ENCODE measurements around the gene GLRX5. TPM values are rescaled to one million over a fixed set of nuclear protein-coding genes. Genes with fewer than 3 reads are reported as not detected.
"Not testable (repeated sequence)": the region's sequence is repeated elsewhere in the genome, so short reads cannot be mapped to it uniquely, and the experiment has no call there.

The GLRX5 gene
- total RNA-seq, 1 experiment from 2014 or later, result 62.2 TPM

GRCh38 chr14:95577870-95578269, 43.0 kb downstream of the GLRX5 start:
- Mint-ChIP-seq H3K4me3 (no peak overlapping the region), H3K27ac (no peak overlapping the region), H3K27me3 (ENCODE audit: low read depth) (peaks cover 83% of the 10 kb centered on the region), H3K9me3 (peaks cover 3 to 5% of the 10 kb centered on the region in 2 experiments), H3K4me1 (peaks cover 32 to 33% of the 10 kb centered on the region in 2 experiments), H3K36me3 (ENCODE audit: insufficient read depth in 1 of 3, low read depth in 3 of 3) (peaks cover 1 to 6% (median 3%) of the 10 kb centered on the region in 3 experiments; a peak in 5 of 7 replicates)
- no peak for DNase-seq
- TF ChIP-seq CTCF (conservative IDR thresholded peaks at IDR 0.05), result no peak
- H2BK20ac ChIP-seq (ENCODE audit: low read depth, low read length, poor library complexity, severe bottlenecking), result no peak overlapping the region
- no peak overlapping the region for H3K4me2 ChIP-seq (ENCODE audit: insufficient read depth, insufficient read length, low read length)
- no peak overlapping the region for H2AK5ac ChIP-seq (ENCODE audit: insufficient read length, low read length)
- no peak overlapping the region for H2BK12ac ChIP-seq (ENCODE audit: insufficient read length, low read depth, low read length)
- no peaks in the 10 kb centered on the region for H4K20me1 ChIP-seq (ENCODE audit: control insufficient read depth, insufficient read depth, insufficient read length)
- no peak overlapping the region for H3T11ph ChIP-seq (ENCODE audit: low read length)
- no CpG with 5 or more reads among the region's 3 CpGs for WGBS (ENCODE audit: extremely low coverage, insufficient read length, low lambda C conversion rate)
- H4K8ac ChIP-seq (replicated peaks; ENCODE audit: insufficient read length, low read depth, low read length), result no peak overlapping the region
- H3K27ac ChIP-seq (ENCODE audit: insufficient read length, low read depth, low read length), result no peak overlapping the region
- no peaks in the 10 kb centered on the region for H3K9me3 ChIP-seq (ENCODE audit: control insufficient read depth, low read depth, low read length)
- H2BK15ac ChIP-seq (ENCODE audit: low read depth, low read length), result no peak overlapping the region
- H3K23me2 ChIP-seq (ENCODE audit: insufficient read length, low read depth, low read length, poor library complexity, severe bottlenecking), result no peaks in the 10 kb centered on the region
- no peak overlapping the region for H3K14ac ChIP-seq (ENCODE audit: insufficient read depth, low read length)
- no peak overlapping the region for H2BK120ac ChIP-seq (ENCODE audit: low read depth, low read length, poor library complexity, severe bottlenecking)
- no peak overlapping the region for H3K18ac ChIP-seq (ENCODE audit: insufficient read length, low read depth, low read length)
- no peak overlapping the region for H4K5ac ChIP-seq (ENCODE audit: insufficient read length, low read depth, low read length)
- no peak overlapping the region for H2AFZ ChIP-seq (ENCODE audit: low read length)
- no peak overlapping the region for H3K9ac ChIP-seq (ENCODE audit: extremely low read depth, insufficient read length, low read length)
- no peak overlapping the region for H3K23ac ChIP-seq (ENCODE audit: insufficient read length, low read depth, low read length)
- no peak overlapping the region for H3K56ac ChIP-seq (ENCODE audit: insufficient read length, low read depth, low read length)
- H3K27me3 ChIP-seq (ENCODE audit: insufficient read depth, low read length), result no peaks in the 10 kb centered on the region; the same call in 1 of the 2 replicates
- no peak overlapping the region for H4K91ac ChIP-seq (ENCODE audit: insufficient read length, low read depth, low read length)
- no peaks in the 10 kb centered on the region for H3K4me1 ChIP-seq (ENCODE audit: insufficient read depth, low read length)
- no peak overlapping the region for H2BK5ac ChIP-seq (ENCODE audit: insufficient read length, low read length)
- no peaks in the 10 kb centered on the region for H3K79me1 ChIP-seq (ENCODE audit: insufficient read depth, low read depth, low read length, poor library complexity, severe bottlenecking)
- no peaks in the 10 kb centered on the region for H3K79me2 ChIP-seq (ENCODE audit: insufficient read depth, low read length)
- no peak overlapping the region for H3K4ac ChIP-seq (ENCODE audit: low read depth, low read length)

GRCh38 chr14:95583836-95584617, 49.2 kb downstream of the GLRX5 start:
- H3K36me3 Mint-ChIP-seq (ENCODE audit: insufficient read depth in 1 of 3, low read depth in 3 of 3), result peaks cover 15 to 30% (median 19%) of the 10 kb centered on the region in 3 experiments
- H2AFZ ChIP-seq (ENCODE audit: low read length); H4K91ac ChIP-seq (ENCODE audit: insufficient read length, low read depth, low read length); H2BK5ac ChIP-seq (ENCODE audit: insufficient read length, low read length); H3K4me3 Mint-ChIP-seq; H3K18ac ChIP-seq (ENCODE audit: insufficient read length, low read depth, low read length); H3K79me1 ChIP-seq (ENCODE audit: insufficient read depth, low read depth, low read length, poor library complexity, severe bottlenecking); H3K14ac ChIP-seq (ENCODE audit: insufficient read depth, low read length); H2AK5ac ChIP-seq (ENCODE audit: insufficient read length, low read length); H4K20me1 ChIP-seq (ENCODE audit: control insufficient read depth, insufficient read depth, insufficient read length); DNase-seq; H3K4me1 ChIP-seq (ENCODE audit: insufficient read depth, low read length); H3K23me2 ChIP-seq (ENCODE audit: insufficient read length, low read depth, low read length, poor library complexity, severe bottlenecking); H3K23ac ChIP-seq (ENCODE audit: insufficient read length, low read depth, low read length); H3K56ac ChIP-seq (ENCODE audit: insufficient read length, low read depth, low read length); H3K9me3 ChIP-seq (ENCODE audit: control insufficient read depth, low read depth, low read length); H2BK15ac ChIP-seq (ENCODE audit: low read depth, low read length); H2BK12ac ChIP-seq (ENCODE audit: insufficient read length, low read depth, low read length); H4K5ac ChIP-seq (ENCODE audit: insufficient read length, low read depth, low read length); H3K27ac Mint-ChIP-seq; H3K9ac ChIP-seq (ENCODE audit: extremely low read depth, insufficient read length, low read length); H3K4me2 ChIP-seq (ENCODE audit: insufficient read depth, insufficient read length, low read length); H3K27ac ChIP-seq (ENCODE audit: insufficient read length, low read depth, low read length); H3K79me2 ChIP-seq (ENCODE audit: insufficient read depth, low read length); H4K8ac ChIP-seq (replicated peaks; ENCODE audit: insufficient read length, low read depth, low read length); H2BK20ac ChIP-seq (ENCODE audit: low read depth, low read length, poor library complexity, severe bottlenecking); H3K4ac ChIP-seq (ENCODE audit: low read depth, low read length); H2BK120ac ChIP-seq (ENCODE audit: low read depth, low read length, poor library complexity, severe bottlenecking); H3K27me3 ChIP-seq (ENCODE audit: insufficient read depth, low read length); H3T11ph ChIP-seq (ENCODE audit: low read length); H3K4me1 Mint-ChIP-seq: not testable (repeated sequence)
- H3K27me3 Mint-ChIP-seq (ENCODE audit: low read depth), result peaks cover 77% of the 10 kb centered on the region
- peaks cover 28 to 32% of the 10 kb centered on the region in 2 experiments for H3K9me3 Mint-ChIP-seq
- WGBS (ENCODE audit: extremely low coverage, insufficient read length, low lambda C conversion rate), result no CpG with 5 or more reads among the region's 8 CpGs
